HEK293 (cell line): ENCODE measurements around the gene CLASRP.

Source experiments
- CTCF ChIA-PET: fragments of 350-600 bp; formaldehyde crosslinking; extraction: SDS; loops from one replicate; lab custom pipeline; 2021; ENCODE audit warnings: antibody characterized with exemption; lab: Yijun Ruan, JAX
- POLR2A ChIA-PET: fragments of 300-600 bp; formaldehyde crosslinking; extraction: SDS; loops from one replicate; lab custom pipeline; 2020; ENCODE audit warnings: antibody characterized with exemption, inconsistent platforms; lab: Yijun Ruan, JAX
- H3K27ac ChIP-seq: fragments of 200-500 bp; sonication (Bioruptor generic); 2 replicates; pipeline ENCODE4 v1.5.1; 2014; ENCODE audit warnings: low read depth, low read length, control low read depth, inconsistent platforms; ENCODE audit errors: extremely low read depth
- H3K36me3 ChIP-seq, 2 experiments: fragments of 200-500 bp in 1 of 2; sonication (Bioruptor generic) in 1 of 2; 1 replicate in 1 of 2; 2 replicates in 1 of 2; pipeline ENCODE4 v1.5.1; 2014 to 2017; ENCODE audit warnings: inconsistent platforms in 2 of 2, low read length in 2 of 2; ENCODE audit not compliant: control insufficient read depth in 2 of 2, insufficient read depth in 1 of 2
- H3K4me1 ChIP-seq: fragments of 200-500 bp; sonication (Bioruptor generic); 2 replicates; pipeline ENCODE4 v1.5.1; 2014; ENCODE audit warnings: mild to moderate bottlenecking, low read length, inconsistent platforms; ENCODE audit not compliant: control insufficient read depth, insufficient read depth
- H3K4me3 ChIP-seq: 2 replicates; pipeline ENCODE4 v1.5.1; 2011; ENCODE audit warnings: low read depth, mild to moderate bottlenecking, control low read depth, low read length, moderate library complexity
- H3K9me3 ChIP-seq: fragments of 200-500 bp; sonication (Bioruptor generic); 2 replicates; pipeline ENCODE4 v1.5.1; 2014; ENCODE audit warnings: low read depth, low read length, inconsistent platforms; ENCODE audit not compliant: control insufficient read depth, insufficient read depth
- BCL11B ChIP-seq: fragments of 450-650 bp; formaldehyde crosslinking; IDR thresholded peaks from 2 replicates; pipeline ENCODE4 v1.5.1; 2016; ENCODE audit warnings: low read depth, missing biosample characterization, missing genetic modification characterization
- GLIS1 ChIP-seq: fragments of 450-650 bp; formaldehyde crosslinking; IDR thresholded peaks from 2 replicates; pipeline ENCODE4 v1.5.1; 2016; ENCODE audit warnings: missing biosample characterization, missing genetic modification characterization
- WT1 ChIP-seq: fragments of 450-650 bp; formaldehyde crosslinking; IDR thresholded peaks from 2 replicates; pipeline ENCODE4 v1.5.1; 2016; ENCODE audit warnings: missing biosample characterization, missing genetic modification characterization
- ZBTB8A ChIP-seq: fragments of 450-650 bp; formaldehyde crosslinking; IDR thresholded peaks from 2 replicates; pipeline ENCODE4 v1.5.1; 2016; ENCODE audit warnings: missing biosample characterization, missing genetic modification characterization
- ZIC2 ChIP-seq: fragments of 450-650 bp; formaldehyde crosslinking; IDR thresholded peaks from 2 replicates; pipeline ENCODE4 v1.5.1; 2016; ENCODE audit warnings: missing biosample characterization, missing genetic modification characterization
- ZNF10 ChIP-seq: fragments of 450-650 bp; formaldehyde crosslinking; IDR thresholded peaks from 2 replicates; pipeline ENCODE4 v1.5.1; 2017; ENCODE audit warnings: missing biosample characterization, missing genetic modification characterization
- ZNF155 ChIP-seq: fragments of 450-650 bp; formaldehyde crosslinking; IDR thresholded peaks from 2 replicates; pipeline ENCODE4 v1.5.1; 2016; ENCODE audit warnings: missing biosample characterization, missing genetic modification characterization
- ZNF169 ChIP-seq: fragments of 450-650 bp; formaldehyde crosslinking; IDR thresholded peaks from 2 replicates; pipeline ENCODE4 v1.5.1; 2016; ENCODE audit warnings: missing biosample characterization, missing genetic modification characterization
- ZNF184 ChIP-seq: fragments of 450-650 bp; IDR thresholded peaks from 2 replicates; pipeline ENCODE4 v1.5.1; 2018; ENCODE audit warnings: missing biosample characterization, mild to moderate bottlenecking, missing genetic modification characterization
- ZNF561 ChIP-seq: fragments of 450-650 bp; IDR thresholded peaks from 2 replicates; pipeline ENCODE4 v1.5.1; 2018; ENCODE audit warnings: missing biosample characterization, missing genetic modification characterization, borderline replicate concordance
- ZNF600 ChIP-seq: fragments of 450-650 bp; formaldehyde crosslinking; IDR thresholded peaks from 2 replicates; pipeline ENCODE4 v1.5.1; 2016; ENCODE audit warnings: missing biosample characterization, missing genetic modification characterization
- ZNF660 ChIP-seq: fragments of 450-650 bp; IDR thresholded peaks from 2 replicates; pipeline ENCODE4 v1.5.1; 2018; ENCODE audit warnings: missing biosample characterization, mild to moderate bottlenecking, missing genetic modification characterization
- ZNF670 ChIP-seq: fragments of 450-650 bp; formaldehyde crosslinking; IDR thresholded peaks from 2 replicates; pipeline ENCODE4 v1.5.1; 2016; ENCODE audit warnings: missing biosample characterization, missing genetic modification characterization, low read depth
- ZNF747 ChIP-seq: fragments of 450-650 bp; formaldehyde crosslinking; IDR thresholded peaks from 2 replicates; pipeline ENCODE4 v1.5.1; 2016; ENCODE audit warnings: missing biosample characterization, missing genetic modification characterization
- ZNF785 ChIP-seq: fragments of 450-650 bp; formaldehyde crosslinking; IDR thresholded peaks from 2 replicates; pipeline ENCODE4 v1.5.1; 2016; ENCODE audit warnings: missing biosample characterization, missing genetic modification characterization
- ZNF843 ChIP-seq: fragments of 450-650 bp; formaldehyde crosslinking; IDR thresholded peaks from 2 replicates; pipeline ENCODE4 v1.5.1; 2016; ENCODE audit warnings: missing biosample characterization, missing genetic modification characterization
- TF ChIP-seq, protein P1 (sequence below): fragments of 450-650 bp; formaldehyde crosslinking; IDR thresholded peaks from 2 replicates; pipeline ENCODE4 v1.5.1; 2017; ENCODE audit warnings: missing biosample characterization, missing genetic modification characterization
- TF ChIP-seq, protein P2 (sequence below): fragments of 450-650 bp; formaldehyde crosslinking; IDR thresholded peaks from 2 replicates; pipeline ENCODE4 v1.5.1; 2017; ENCODE audit warnings: missing biosample characterization, mild to moderate bottlenecking, missing genetic modification characterization, moderate library complexity
- TF ChIP-seq, protein P3 (sequence below): fragments of 450-650 bp; formaldehyde crosslinking; IDR thresholded peaks from 2 replicates; pipeline ENCODE4 v1.5.1; 2016; ENCODE audit warnings: missing biosample characterization, missing genetic modification characterization, borderline replicate concordance

CLASRP gene

DNA sequence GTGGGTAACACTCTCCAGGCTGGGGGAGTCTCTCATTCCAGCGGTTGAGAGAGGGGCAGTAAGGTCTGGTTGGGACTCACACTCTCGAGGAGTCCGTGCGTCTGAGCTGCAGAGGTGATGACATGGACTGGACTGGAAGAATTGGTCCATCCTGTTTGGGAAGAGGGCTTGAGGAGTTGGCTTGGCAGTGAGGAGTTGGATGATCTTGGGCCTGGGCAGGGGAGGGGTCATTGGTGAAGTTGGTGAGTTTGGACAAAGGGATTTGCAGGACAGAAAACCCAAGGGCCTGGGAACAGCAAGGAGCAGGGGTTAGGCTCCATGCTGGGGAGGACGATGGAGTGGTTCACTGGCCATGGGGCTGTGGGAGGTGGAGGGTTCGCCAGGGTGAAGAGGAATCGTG is 57.9 kb downstream of the CLASRP start:
- CTCF ChIA-PET: interaction anchor here (2.7 kb wide), 1 partner anchor 29 kb away, joined by 24 read pairs; no protein-coding TSS in a partner anchor
- no peak overlapping the region for H3K27ac ChIP-seq
- H3K36me3 ChIP-seq: peaks cover 7 to 36% of the 10 kb centered on the region in 2 experiments; a peak in 2 of 3 replicates
- no peaks in the 10 kb centered on the region for H3K9me3 ChIP-seq
- H3K4me1 ChIP-seq: peaks cover 27% of the 10 kb centered on the region
- no peak overlapping the region for H3K4me3 ChIP-seq
- POLR2A ChIA-PET: no interaction called here
- TF ChIP-seq BCL11B (tag by site-specific recombination): 0 out of 2 replicates have a peak, but pooled peaks have one; percentile 20
- no peak for TF ChIP-seq ZNF169
- TF ChIP-seq ZNF10 (tag by site-specific recombination): no peak
- TF ChIP-seq ZNF155 (tag by site-specific recombination): no peak
- peak; percentile 62 for TF ChIP-seq ZNF600 (tag by site-specific recombination)

DNA sequence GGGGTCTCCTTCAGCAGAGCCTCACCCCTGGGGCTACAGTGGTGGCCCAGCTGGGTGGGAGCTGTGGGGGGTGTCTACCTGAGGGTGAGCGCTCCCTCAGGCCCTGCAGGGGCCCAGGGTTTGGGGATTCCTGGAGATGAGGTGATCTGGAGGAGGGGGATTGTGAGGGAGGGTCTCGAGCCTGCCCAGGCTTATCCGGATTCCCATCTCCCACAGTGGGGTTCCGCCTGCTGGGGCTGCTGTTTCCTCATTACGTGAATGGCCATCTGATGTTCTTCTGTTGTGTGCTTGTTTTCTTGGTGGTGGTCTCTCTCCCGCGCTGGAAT is 58.6 kb downstream of the CLASRP start:
- Histone ChIP-seq H3K36me3 (peaks cover 7 to 36% of the 10 kb centered on the region in 2 experiments; a peak in 2 of 3 replicates), H3K9me3 (no peaks in the 10 kb centered on the region), H3K4me1 (peaks cover 28% of the 10 kb centered on the region), H3K4me3 (no peak overlapping the region), H3K27ac (no peak overlapping the region)
- ChIA-PET POLR2A (interaction anchor here (1.7 kb wide), 1 partner anchor 34 kb away, joined by 4 read pairs; no protein-coding TSS in a partner anchor), CTCF (interaction anchor here (0.5 to 2.7 kb wide), 4 partner anchors 28 to 69 kb away, joined by 3 to 24 read pairs (median 3); no protein-coding TSS in a partner anchor)
- TF ChIP-seq WT1 (tag by site-specific recombination): no peak
- no peak for TF ChIP-seq ZNF843
- TF ChIP-seq, protein P1, sequence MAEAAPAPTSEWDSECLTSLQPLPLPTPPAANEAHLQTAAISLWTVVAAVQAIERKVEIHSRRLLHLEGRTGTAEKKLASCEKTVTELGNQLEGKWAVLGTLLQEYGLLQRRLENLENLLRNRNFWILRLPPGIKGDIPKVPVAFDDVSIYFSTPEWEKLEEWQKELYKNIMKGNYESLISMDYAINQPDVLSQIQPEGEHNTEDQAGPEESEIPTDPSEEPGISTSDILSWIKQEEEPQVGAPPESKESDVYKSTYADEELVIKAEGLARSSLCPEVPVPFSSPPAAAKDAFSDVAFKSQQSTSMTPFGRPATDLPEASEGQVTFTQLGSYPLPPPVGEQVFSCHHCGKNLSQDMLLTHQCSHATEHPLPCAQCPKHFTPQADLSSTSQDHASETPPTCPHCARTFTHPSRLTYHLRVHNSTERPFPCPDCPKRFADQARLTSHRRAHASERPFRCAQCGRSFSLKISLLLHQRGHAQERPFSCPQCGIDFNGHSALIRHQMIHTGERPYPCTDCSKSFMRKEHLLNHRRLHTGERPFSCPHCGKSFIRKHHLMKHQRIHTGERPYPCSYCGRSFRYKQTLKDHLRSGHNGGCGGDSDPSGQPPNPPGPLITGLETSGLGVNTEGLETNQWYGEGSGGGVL (tag by site-specific recombination): no peak
- TF ChIP-seq ZNF660 (tag by site-specific recombination): no peak
- peak; percentile 26; the same call in 1 of the 2 replicates for TF ChIP-seq ZIC2 (tag by site-specific recombination)
- TF ChIP-seq ZNF747 (tag by site-specific recombination): no peak
- TF ChIP-seq, protein P2, sequence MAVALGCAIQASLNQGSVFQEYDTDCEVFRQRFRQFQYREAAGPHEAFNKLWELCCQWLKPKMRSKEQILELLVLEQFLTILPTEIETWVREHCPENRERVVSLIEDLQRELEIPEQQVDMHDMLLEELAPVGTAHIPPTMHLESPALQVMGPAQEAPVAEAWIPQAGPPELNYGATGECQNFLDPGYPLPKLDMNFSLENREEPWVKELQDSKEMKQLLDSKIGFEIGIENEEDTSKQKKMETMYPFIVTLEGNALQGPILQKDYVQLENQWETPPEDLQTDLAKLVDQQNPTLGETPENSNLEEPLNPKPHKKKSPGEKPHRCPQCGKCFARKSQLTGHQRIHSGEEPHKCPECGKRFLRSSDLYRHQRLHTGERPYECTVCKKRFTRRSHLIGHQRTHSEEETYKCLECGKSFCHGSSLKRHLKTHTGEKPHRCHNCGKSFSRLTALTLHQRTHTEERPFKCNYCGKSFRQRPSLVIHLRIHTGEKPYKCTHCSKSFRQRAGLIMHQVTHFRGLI (tag by site-specific recombination): no peak
- TF ChIP-seq ZNF184: no peak
- TF ChIP-seq ZNF785 (tag by site-specific recombination): no peak
- TF ChIP-seq, protein P3, sequence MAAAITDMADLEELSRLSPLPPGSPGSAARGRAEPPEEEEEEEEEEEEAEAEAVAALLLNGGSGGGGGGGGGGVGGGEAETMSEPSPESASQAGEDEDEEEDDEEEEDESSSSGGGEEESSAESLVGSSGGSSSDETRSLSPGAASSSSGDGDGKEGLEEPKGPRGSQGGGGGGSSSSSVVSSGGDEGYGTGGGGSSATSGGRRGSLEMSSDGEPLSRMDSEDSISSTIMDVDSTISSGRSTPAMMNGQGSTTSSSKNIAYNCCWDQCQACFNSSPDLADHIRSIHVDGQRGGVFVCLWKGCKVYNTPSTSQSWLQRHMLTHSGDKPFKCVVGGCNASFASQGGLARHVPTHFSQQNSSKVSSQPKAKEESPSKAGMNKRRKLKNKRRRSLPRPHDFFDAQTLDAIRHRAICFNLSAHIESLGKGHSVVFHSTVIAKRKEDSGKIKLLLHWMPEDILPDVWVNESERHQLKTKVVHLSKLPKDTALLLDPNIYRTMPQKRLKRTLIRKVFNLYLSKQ (tag by site-specific recombination): no peak
- TF ChIP-seq GLIS1 (tag by site-specific recombination): peak; percentile 84
- TF ChIP-seq ZNF561 (tag by site-specific recombination): no peak
- no peak for TF ChIP-seq ZBTB8A (tag by site-specific recombination)
- TF ChIP-seq ZNF670: no peak
